Measurements from ENCODE around the gene ZNF787. TPM values are rescaled to one million over a fixed set of nuclear protein-coding genes. Genes with fewer than 3 reads are reported as not detected.
A peak's percentile ranks its signal among the peaks of the same experiment; 100 is the strongest.

Gene ZNF787
- total RNA-seq (2014; rRNA removed) (111 and 185 TPM in 2 replicates), Bru-seq, nascent RNA (percentile 82 among the genes with signal in this experiment), BruChase-seq, experiment 1, labeled RNA remaining after a 6-hour chase (percentile 77 among the genes with signal in this experiment), BruChase-seq, experiment 2, labeled RNA remaining after a 2-hour chase (percentile 75 among the genes with signal in this experiment)
- long read RNA-seq, transcript ZNF787-203 (3 exons, 1,925 nt), result major isoform, 54 of 98 reads
- long read RNA-seq, transcript ZNF787-201 (2 exons, 386 nt), result minor isoform, 5 of 98 reads
- long read RNA-seq, partial matches to known transcripts, result 2 of 98 reads
- long read RNA-seq, other reads (novel, unspliced or antisense), result 37 of 98 reads

GRCh38 chr19:56121180-56122167 is at the start of gene ZNF787:
Gene ZNF787, minus strand, starts transcription at chr19:56121295. Its CDS starts 18,078 bp downstream, at chr19:56103217.
- intact Hi-C loops (cut with micrococcal nuclease), result loop anchor here (1.0 kb wide), 1 partner anchor 19 kb away; no protein-coding TSS in a partner anchor
- DNase-seq (peak; percentile 99), ATAC-seq (peak; percentile 83)
- no peaks in the 10 kb centered on the region for H3K9me3 ChIP-seq (ENCODE audit: low read length)
- H2AFZ ChIP-seq (ENCODE audit: low read length), result peak within 1 kb of the TSS; percentile 88
- peak within 1 kb of the TSS; percentile 89 for H3K4me2 ChIP-seq (ENCODE audit: low read length)
- peak within 1 kb of the TSS; percentile 85 for H3K27ac ChIP-seq (ENCODE audit: low read length)
- H3F3A ChIP-seq (ENCODE audit: low read length, unreplicated experiment), result no peaks in the 10 kb centered on the region
- H3K36me3 ChIP-seq (ENCODE audit: low read depth, low read length), result peaks cover 13% of the 10 kb centered on the region; the same call in 1 of the 2 replicates
- no peaks in the 10 kb centered on the region for H3K9me2 ChIP-seq (replicated peaks; ENCODE audit: low read length)
- no peaks in the 10 kb centered on the region for H3K27me3 ChIP-seq (ENCODE audit: low read length)
- peaks cover 31% of the 10 kb centered on the region for H4K20me1 ChIP-seq (ENCODE audit: low read length)
- H3K79me2 ChIP-seq (ENCODE audit: low read length), result peaks cover 42% of the 10 kb centered on the region
- ChIA-PET CTCF (interaction anchor here (0.6 to 1.1 kb wide), 2 partner anchors 50 to 52 kb away, joined by 3 to 7 read pairs; no protein-coding TSS in a partner anchor), POLR2A (ENCODE audit: unreplicated experiment) (interaction anchor here (0.7 to 0.8 kb wide), 2 partner anchors 9 to 1105 kb away, joined by 4 to 6 read pairs; no protein-coding TSS in a partner anchor)
- peak within 1 kb of the TSS; percentile 98 for H3K9ac ChIP-seq (ENCODE audit: low read length)
- TF ChIP-seq CTCF (conservative IDR thresholded peaks at IDR 0.05; ENCODE audit: low read depth, low read length) (no peak), EZH2phosphoT487 (IDR thresholded peaks at IDR 0.05; ENCODE audit: borderline replicate concordance, low read length) (no peak), EZH2 (IDR thresholded peaks at IDR 0.05; ENCODE audit: low read length, unreplicated experiment) (no peak)
- peak within 1 kb of the TSS; percentile 75 for H3K4me3 ChIP-seq (ENCODE audit: low read length)
- TSS peak; percentile 97 for BruUV-seq (replicated peaks)
- peaks cover 16% of the 10 kb centered on the region for H3K4me1 ChIP-seq (ENCODE audit: insufficient read depth, low read length)

- ChIA-PET POLR2A (ENCODE audit: unreplicated experiment) (interaction anchor here (0.5 to 0.6 kb wide), 2 partner anchors 144 to 522 kb away, joined by 3 to 4 read pairs; partner anchors contain the start of genes CCDC106 and ZSCAN5A), CTCF (interaction anchor here (0.9 kb wide), 1 partner anchor 163 kb away, joined by 3 read pairs; no protein-coding TSS in a partner anchor)
- Histone ChIP-seq H3K9ac (ENCODE audit: low read length) (no peak overlapping the region), H3K9me3 (ENCODE audit: low read length) (no peaks in the 10 kb centered on the region), H3K9me2 (replicated peaks; ENCODE audit: low read length) (no peaks in the 10 kb centered on the region), H4K20me1 (ENCODE audit: low read length) (no peaks in the 10 kb centered on the region), H3K4me3 (ENCODE audit: low read length) (no peak overlapping the region), H3K27ac (ENCODE audit: low read length) (peak overlapping the region; percentile 36), H3K4me2 (ENCODE audit: low read length) (peak overlapping the region; percentile 52), H3F3A (ENCODE audit: low read length, unreplicated experiment) (no peaks in the 10 kb centered on the region), H2AFZ (ENCODE audit: low read length) (peak overlapping the region; percentile 37; the same call in 1 of the 2 replicates), H3K27me3 (ENCODE audit: low read length) (peaks cover 8% of the 10 kb centered on the region), H3K79me2 (ENCODE audit: low read length) (no peaks in the 10 kb centered on the region), H3K36me3 (ENCODE audit: low read depth, low read length) (no peaks in the 10 kb centered on the region), H3K4me1 (ENCODE audit: insufficient read depth, low read length) (peaks cover 9% of the 10 kb centered on the region)
- no TSS peak for BruUV-seq (replicated peaks)
- peak; percentile 94 for DNase-seq
- no peak for TF ChIP-seq EZH2 (IDR thresholded peaks at IDR 0.05; ENCODE audit: low read length, unreplicated experiment)
- TF ChIP-seq EZH2phosphoT487 (IDR thresholded peaks at IDR 0.05; ENCODE audit: borderline replicate concordance, low read length), result no peak
- no peak for TF ChIP-seq CTCF (conservative IDR thresholded peaks at IDR 0.05; ENCODE audit: low read depth, low read length)
- intact Hi-C loops (cut with micrococcal nuclease), result no loop called here
- ATAC-seq, result peak; percentile 87
These were observed 49.2 kb upstream of the ZNF787 start for GRCh38 chr19:56170261-56170660.

Measured in PC-3 (cell line).